GM23338 (cell line): Measurements from ENCODE around the gene PPP1CC. TPM values are rescaled to one million over a fixed set of nuclear protein-coding genes. Genes with fewer than 3 reads are reported as not detected.

ENCODE experiments used
- ATAC-seq: fragments of 200-7000 bp; cut with Tn5 transposase; 3 replicates; pipeline ENCODE4 v1.9.1; 2020
- DNase-seq: peaks from one replicate; pipeline ENCODE4 v3.0.0-alpha.2; 2015; ENCODE audit warnings: low spot score
- H2AFZ ChIP-seq: fragments of 200-600 bp; sonication (generic); 2 replicates; pipeline ENCODE4 v1.8.0; 2016; ENCODE audit warnings: antibody characterized with exemption, mild to moderate bottlenecking, moderate library complexity
- H3F3A ChIP-seq: fragments of 200-600 bp; sonication (generic); replicated peaks from 2 replicates; pipeline ENCODE4 v1.8.0; 2017; ENCODE audit warnings: antibody characterized with exemption, mixed run types, low read depth
- H3K27ac ChIP-seq: fragments of 200-600 bp; sonication (generic); 2 replicates; pipeline ENCODE4 v1.6.1; 2016; ENCODE audit warnings: low read depth
- H3K27me3 ChIP-seq: fragments of 200-600 bp; sonication (generic); 2 replicates; pipeline ENCODE4 v1.8.0; 2016; ENCODE audit warnings: mild to moderate bottlenecking, mixed run types, moderate library complexity; ENCODE audit not compliant: insufficient read depth
- H3K36me3 ChIP-seq: fragments of 200-600 bp; sonication (generic); 2 replicates; pipeline ENCODE4 v1.8.0; 2016; ENCODE audit warnings: mild to moderate bottlenecking; ENCODE audit not compliant: insufficient read depth
- H3K4me1 ChIP-seq: fragments of 200-600 bp; sonication (generic); 2 replicates; pipeline ENCODE4 v1.8.0; 2016; ENCODE audit warnings: mild to moderate bottlenecking, moderate library complexity; ENCODE audit not compliant: insufficient read depth
- H3K4me2 ChIP-seq: fragments of 200-600 bp; sonication (generic); 2 replicates; pipeline ENCODE4 v1.7.1; 2017; ENCODE audit warnings: mixed run types
- H3K4me3 ChIP-seq: fragments of 200-600 bp; sonication (generic); 2 replicates; pipeline ENCODE4 v1.6.1; 2016; ENCODE audit warnings: mixed run types
- H3K79me2 ChIP-seq: fragments of 200-600 bp; sonication (generic); replicated peaks from 2 replicates; pipeline ENCODE4 v1.8.0; 2017; ENCODE audit warnings: mild to moderate bottlenecking; ENCODE audit not compliant: insufficient read depth
- H3K9me2 ChIP-seq: fragments of 200-600 bp; sonication (generic); 2 replicates; pipeline ENCODE4 v1.8.0; 2017; ENCODE audit not compliant: insufficient read depth
- H4K20me1 ChIP-seq: fragments of 200-600 bp; sonication (generic); replicated peaks from 2 replicates; pipeline ENCODE4 v1.8.0; 2017; ENCODE audit warnings: mild to moderate bottlenecking; ENCODE audit not compliant: insufficient read depth
- H3K27ac Mint-ChIP-seq: 2 replicates; pipeline ENCODE4 v1.8.0; 2020; ENCODE audit warnings: inconsistent platforms, mild to moderate bottlenecking, moderate library complexity, mixed read lengths
- H3K27me3 Mint-ChIP-seq: 3 replicates; pipeline ENCODE4 v1.8.0; 2022; ENCODE audit warnings: low read depth, mild to moderate bottlenecking, moderate library complexity, mixed read lengths, inconsistent platforms; ENCODE audit not compliant: insufficient read depth, poor library complexity
- H3K36me3 Mint-ChIP-seq: 3 replicates; pipeline ENCODE4 v1.8.0; 2021; ENCODE audit warnings: low read depth, mild to moderate bottlenecking, inconsistent platforms, moderate library complexity, mixed read lengths
- H3K4me1 Mint-ChIP-seq: 3 replicates; pipeline ENCODE4 v1.8.0; 2020; ENCODE audit warnings: mild to moderate bottlenecking, inconsistent platforms, mixed read lengths
- H3K4me3 Mint-ChIP-seq: 3 replicates; pipeline ENCODE4 v1.8.0; 2021; ENCODE audit warnings: moderate library complexity, mild to moderate bottlenecking, inconsistent platforms, mixed read lengths
- H3K9me3 Mint-ChIP-seq: 3 replicates; pipeline ENCODE4 v1.8.0; 2020; ENCODE audit warnings: moderate library complexity, mild to moderate bottlenecking, inconsistent platforms, mixed read lengths
- CREB1 ChIP-seq: fragments of 250-450 bp; sonication (Bioruptor Pico); IDR thresholded peaks from 2 replicates; pipeline ENCODE4 v1.5.0; 2020; ENCODE audit warnings: low read depth, mild to moderate bottlenecking, moderate library complexity
- ZNF331 ChIP-seq: fragments of 250-450 bp; sonication (Bioruptor Pico); IDR thresholded peaks from 2 replicates; pipeline ENCODE4 v1.5.0; 2020; ENCODE audit warnings: low read depth, mild to moderate bottlenecking, moderate library complexity
- ZNF462 ChIP-seq: fragments of 250-450 bp; sonication (Bioruptor Pico); IDR thresholded peaks from 2 replicates; pipeline ENCODE4 v1.5.0; 2020; ENCODE audit warnings: mild to moderate bottlenecking, moderate library complexity
- polyA plus RNA-seq: library from polyadenylated mRNA; unstranded; fragments of >200 nt; fragmentation: Nextera tagmentation; extraction: Ambion mirVana; gene quantifications from 2 replicates; pipeline ENCODE4 v1.2.1, GENCODE V29; 2016
- total RNA-seq: library from RNA; depleted of rRNA; stranded (reverse); fragments of >200 nt; shearing (Covaris generic); gene quantifications from 2 replicates; pipeline ENCODE4 v1.2.3, GENCODE V29; 2014
- TF ChIP-seq, protein P1 (sequence below), 2 experiments: fragments of 200-600 bp in 1 of 2; sonication (generic) in 1 of 2; conservative IDR thresholded peaks; 2 replicates each; pipeline versions ENCODE4 v1.5.1 to v1.6.1; 2016 to 2017; ENCODE audit warnings: antibody characterized with exemption in 2 of 2, low read depth in 2 of 2, mild to moderate bottlenecking in 2 of 2, moderate library complexity in 1 of 2

PPP1CC gene
- total and polyA plus RNA-seq, 2 experiments from 2014 or later: 276 to 501 TPM

DNA sequence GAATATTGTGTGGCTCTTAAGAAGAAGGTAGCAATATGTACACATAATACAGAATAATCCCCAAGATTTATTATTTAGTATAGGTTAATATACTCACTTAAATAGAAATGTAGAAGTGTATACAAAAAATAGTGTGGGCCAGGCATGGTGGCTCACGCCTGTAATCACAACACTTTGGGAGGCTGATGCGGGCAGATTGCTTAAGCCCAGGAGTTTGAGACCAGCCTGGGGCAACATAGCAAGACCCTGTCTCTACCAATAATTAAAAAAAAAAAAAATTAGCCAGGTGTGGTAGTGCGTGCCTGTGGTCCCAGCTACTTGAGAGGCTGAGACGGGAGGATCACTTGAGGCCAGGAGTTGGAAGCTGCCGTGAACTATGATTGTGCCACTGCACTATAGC, 38.5 kb downstream of the PPP1CC start:
- no peaks in the 10 kb centered on the region for H3K4me1 Mint-ChIP-seq
- no peak for DNase-seq
- no peak overlapping the region for H2AFZ ChIP-seq

More for the DNA sequence above, 38.5 kb downstream of the PPP1CC start:
- Histone ChIP-seq H3K4me2 (no peak overlapping the region), H3K36me3 (no peaks in the 10 kb centered on the region), H3K4me3 (no peak overlapping the region), H3K27me3 (no peaks in the 10 kb centered on the region), H4K20me1 (no peaks in the 10 kb centered on the region), H3K79me2 (no peaks in the 10 kb centered on the region), H3K4me1 (no peaks in the 10 kb centered on the region), H3K27ac (no peak overlapping the region), H3K9me2 (no peaks in the 10 kb centered on the region), H3F3A (no peaks in the 10 kb centered on the region)
- peaks cover 10% of the 10 kb centered on the region for H3K27me3 Mint-ChIP-seq
- no peak for ATAC-seq
- no peaks in the 10 kb centered on the region for H3K9me3 Mint-ChIP-seq
- TF ChIP-seq, protein P1, sequence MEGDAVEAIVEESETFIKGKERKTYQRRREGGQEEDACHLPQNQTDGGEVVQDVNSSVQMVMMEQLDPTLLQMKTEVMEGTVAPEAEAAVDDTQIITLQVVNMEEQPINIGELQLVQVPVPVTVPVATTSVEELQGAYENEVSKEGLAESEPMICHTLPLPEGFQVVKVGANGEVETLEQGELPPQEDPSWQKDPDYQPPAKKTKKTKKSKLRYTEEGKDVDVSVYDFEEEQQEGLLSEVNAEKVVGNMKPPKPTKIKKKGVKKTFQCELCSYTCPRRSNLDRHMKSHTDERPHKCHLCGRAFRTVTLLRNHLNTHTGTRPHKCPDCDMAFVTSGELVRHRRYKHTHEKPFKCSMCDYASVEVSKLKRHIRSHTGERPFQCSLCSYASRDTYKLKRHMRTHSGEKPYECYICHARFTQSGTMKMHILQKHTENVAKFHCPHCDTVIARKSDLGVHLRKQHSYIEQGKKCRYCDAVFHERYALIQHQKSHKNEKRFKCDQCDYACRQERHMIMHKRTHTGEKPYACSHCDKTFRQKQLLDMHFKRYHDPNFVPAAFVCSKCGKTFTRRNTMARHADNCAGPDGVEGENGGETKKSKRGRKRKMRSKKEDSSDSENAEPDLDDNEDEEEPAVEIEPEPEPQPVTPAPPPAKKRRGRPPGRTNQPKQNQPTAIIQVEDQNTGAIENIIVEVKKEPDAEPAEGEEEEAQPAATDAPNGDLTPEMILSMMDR (conservative IDR thresholded peaks at IDR 0.05; ENCODE audit: low read depth in 2 of 2): no peak
- TF ChIP-seq ZNF462 (CRISPR knock-in tag): no peak
- TF ChIP-seq CREB1 (CRISPR knock-in tag): no peak
- no peak for TF ChIP-seq ZNF331 (CRISPR knock-in tag)
- no peak overlapping the region for H3K4me3 Mint-ChIP-seq
- H3K36me3 Mint-ChIP-seq: no peaks in the 10 kb centered on the region
- H3K27ac Mint-ChIP-seq: no peak overlapping the region
